HEK293T (cell line): ENCODE data around the gene RNF212.

Experiments used
- ELF4 ChIP-seq: fragments of 450-650 bp; IDR thresholded peaks from 2 replicates; pipeline ENCODE4 v1.6.1; 2017; ENCODE audit warnings: antibody characterized with exemption
- HDGF ChIP-seq: fragments of 450-650 bp; IDR thresholded peaks from 2 replicates; pipeline ENCODE4 v1.6.1; 2017; ENCODE audit warnings: antibody characterized with exemption, borderline replicate concordance
- TARDBP ChIP-seq: fragments of 450-650 bp; IDR thresholded peaks from 2 replicates; pipeline ENCODE4 v1.6.1; 2016
- ZNF384 ChIP-seq: fragments of 450-650 bp; IDR thresholded peaks from 2 replicates; pipeline ENCODE4 v1.6.1; 2016

DNA sequence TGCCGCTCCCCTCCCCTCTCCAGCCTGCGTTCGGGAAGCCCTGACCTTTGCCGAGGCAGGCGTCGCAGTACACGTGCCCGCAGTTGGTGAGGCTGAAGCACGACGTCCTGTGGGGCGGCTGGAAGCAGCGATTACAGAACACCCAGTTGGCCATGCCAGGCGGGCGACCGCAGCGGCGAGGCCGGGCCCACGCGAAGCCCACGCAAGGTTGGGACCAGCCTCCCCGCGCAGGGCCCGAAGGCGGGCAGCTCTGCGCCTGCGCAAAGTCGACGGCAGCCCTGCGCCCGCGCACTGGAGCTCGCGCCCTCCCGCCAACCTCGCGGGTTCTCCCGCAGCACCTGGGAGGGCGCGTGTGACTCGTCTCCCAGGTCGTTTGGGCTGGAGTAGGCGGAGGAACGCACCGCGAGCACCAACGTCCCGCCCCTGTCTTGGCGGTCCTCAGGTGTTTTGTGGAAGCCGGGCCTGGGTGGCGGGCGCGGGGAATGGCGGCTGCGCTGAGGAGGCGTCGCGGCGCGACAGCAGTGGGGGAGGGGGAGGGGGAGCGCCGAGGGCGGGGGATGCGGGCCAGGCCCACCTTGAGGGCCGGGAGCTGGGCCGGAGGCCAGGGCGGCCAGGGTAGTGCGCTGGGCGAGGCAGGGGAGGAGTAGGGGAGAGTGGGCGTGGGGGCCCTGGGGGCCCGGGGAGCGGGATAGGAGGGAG lies at the start of gene RNF212:
- TF ChIP-seq ZNF384 (no peak), TARDBP (no peak), ELF4 (no peak), HDGF (no peak)
